Activated CD4-positive, CD25-positive, alpha-beta regulatory T cell treated with anti-CD3 and anti-CD28 coated beads, Interleukin-2, amount 50 U/mL, for 72 hours (primary cell): ENCODE measurements around the gene FOXK1.

Experiments used
- DNase-seq: peaks from one replicate; pipeline ENCODE4 v3.0.0; 2021

Gene FOXK1

DNA sequence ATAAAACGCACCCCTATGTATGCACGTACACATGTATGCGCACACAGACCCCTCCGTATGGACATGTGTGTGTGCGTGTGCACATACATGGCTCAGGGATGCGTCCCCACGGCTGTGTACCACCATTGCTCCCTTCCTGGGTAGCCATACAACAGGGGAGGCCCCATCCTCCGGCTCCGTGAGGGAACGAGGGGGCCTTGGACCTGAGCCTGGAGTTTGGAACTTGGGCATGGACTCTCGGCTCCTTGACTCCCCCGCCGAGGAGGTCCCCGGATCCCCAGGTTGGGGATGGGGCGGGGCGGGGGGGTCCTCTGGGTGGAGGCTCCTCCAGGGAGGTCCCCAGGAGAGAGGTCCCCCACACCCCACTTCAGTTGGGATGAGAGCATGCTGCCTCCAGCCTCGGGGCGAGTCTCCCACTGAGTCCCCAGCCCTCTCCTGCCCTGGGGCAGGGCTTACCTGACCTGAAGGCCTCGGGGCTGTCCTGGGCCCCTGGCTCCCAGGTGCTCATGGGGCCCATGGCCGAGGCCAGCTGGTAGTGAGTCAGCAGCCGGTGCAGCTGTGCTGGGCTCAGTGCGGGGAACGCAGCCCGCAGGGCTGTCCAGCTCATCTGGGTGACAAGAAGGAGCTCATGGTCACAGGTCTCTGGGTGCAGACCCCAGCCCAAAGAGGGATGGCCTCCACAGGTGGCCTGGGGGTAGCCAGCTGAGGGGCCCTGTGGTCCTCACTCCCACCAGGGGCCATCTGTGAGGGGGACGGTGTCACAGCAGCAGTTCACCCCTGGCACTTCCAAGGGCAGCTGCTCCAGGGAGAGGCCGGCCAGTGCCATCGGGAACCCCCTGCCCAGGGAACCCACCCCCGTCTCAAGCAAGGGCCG lies 123.3 kb downstream of the FOXK1 start:
- no peak for DNase-seq

DNA sequence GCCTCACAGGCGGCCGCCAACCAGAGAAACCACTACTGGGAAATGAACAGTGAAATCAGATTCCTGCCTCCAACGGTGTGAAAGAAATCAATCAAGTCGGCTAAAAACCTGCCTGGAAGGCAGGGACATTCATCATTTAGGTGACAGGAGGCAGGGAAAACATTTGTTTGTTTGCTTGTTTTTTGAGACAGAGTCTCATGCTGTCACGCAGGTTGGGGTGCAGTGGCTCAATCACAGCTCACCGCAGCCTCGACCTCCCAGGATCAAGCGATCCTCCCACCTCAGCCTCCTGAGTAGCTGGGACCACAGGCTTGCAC lies 123.8 kb downstream of the FOXK1 start:
- DNase-seq: no peak

DNA sequence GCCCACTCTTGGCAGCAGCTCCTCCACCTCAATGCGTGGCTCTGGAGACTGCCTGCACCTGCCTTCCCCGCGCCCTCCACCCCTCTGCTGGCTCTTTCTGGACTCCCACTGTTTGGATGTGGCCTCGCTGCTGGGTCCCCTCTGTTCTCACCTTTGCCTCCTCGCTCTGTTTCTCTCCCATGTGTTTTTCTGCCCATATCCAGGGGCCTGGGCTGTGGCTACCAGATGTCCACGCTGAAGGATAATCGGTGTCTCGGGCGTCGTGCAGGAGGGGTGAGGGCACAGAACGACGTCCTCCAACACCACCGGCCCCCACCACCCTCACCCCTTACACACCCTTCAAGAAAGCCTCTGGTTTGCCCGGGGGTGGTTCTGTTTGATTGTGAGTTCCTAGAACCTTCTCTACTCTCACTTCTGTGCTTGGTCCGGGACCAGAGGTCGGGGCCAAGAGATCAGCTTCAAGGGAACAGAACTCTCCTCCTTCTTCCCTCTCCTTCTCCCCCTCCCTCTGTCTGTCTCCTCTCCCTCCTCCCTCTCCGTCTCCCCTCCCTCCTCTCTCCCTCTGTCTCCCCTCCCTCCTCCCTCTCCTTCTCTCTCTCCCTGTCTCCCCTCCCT lies 125.0 kb downstream of the FOXK1 start:
- no peak for DNase-seq

DNA sequence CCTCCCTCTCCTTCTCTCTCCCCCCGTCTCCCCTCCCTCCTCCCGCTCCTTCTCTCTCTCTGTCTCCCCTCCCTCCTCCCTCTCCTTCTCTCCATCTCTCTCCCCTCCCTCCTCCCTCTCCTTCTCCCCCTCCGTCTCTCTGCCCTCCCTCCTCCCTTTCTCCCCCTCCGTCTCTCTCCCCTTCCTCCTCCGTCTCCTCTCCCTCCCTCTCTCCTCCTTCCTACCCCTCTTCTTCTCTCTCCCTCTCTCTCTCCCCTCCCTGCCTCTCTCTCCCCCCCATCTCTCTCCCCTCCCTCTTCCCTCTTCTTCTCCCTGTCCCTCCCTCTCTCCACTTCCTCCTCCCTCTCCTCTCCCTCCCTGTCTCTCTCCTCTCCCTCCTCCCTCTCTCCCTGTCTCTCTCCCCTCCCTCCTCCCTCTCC lies 125.5 kb downstream of the FOXK1 start:
- no peak for DNase-seq

DNA sequence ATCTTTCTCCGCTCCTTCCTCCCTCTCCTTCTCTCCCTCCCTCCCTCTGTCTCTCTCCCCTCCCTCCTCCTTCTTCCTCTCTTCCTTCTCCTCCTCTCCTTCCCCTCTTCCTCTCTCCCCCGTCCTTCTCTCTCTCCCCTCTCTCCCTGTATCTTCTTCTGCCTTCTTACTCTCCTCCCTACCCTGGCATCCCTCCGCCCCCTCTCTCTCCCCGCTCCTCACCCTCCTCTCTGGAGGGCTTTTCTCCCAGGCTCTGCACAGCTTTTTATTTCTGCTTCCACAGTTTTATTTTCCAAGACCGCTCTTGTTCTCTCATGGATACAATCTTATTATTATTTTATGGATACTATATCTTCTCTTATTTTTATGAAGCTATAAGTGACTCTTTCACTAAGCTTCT lies 125.9 kb downstream of the FOXK1 start:
- no peak for DNase-seq

DNA sequence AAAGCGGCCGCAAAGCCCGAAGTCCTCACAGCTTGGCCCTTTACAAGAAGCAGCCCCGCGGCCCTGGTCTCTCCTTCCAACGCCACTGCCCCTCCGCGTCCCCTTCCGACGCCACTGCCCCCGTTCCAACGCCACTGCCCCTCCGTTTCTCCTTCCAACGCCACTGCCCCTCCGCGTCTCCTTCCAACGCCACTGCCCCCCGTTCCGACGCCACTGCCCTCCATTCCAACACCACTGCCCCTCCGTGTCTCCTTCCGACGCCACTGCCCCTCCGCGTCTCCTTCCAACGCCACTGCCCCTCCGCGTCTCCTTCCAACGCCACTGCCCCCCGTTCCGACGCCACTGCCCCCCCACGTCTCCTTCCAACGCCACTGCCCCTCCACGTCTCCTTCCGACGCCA lies 126.5 kb downstream of the FOXK1 start:
- DNase-seq: no peak

DNA sequence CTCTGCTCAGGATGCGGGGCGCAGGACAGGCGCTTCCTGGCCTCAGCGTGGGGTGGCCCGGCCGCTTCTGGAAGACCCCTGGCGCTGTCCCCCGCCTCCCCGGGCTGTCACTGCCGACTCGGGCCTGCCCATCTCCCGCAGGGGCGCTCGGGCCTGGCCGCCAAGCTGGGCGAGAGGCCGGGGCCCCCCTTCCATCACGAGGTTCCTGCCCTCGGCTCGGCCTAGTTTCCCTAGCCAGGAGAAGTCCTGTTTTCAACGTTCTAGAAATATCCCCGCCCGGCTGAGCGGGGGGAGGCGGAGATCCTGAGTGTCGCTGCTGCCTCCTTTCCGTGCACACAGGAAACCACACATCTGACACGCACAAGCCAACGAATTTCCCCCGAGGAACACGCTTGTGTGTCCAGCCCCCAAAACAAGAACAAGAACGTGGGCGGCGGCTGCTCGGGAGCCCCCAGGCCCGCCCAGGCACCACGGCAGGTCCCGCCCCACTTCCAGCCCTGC lies 127.0 kb downstream of the FOXK1 start:
- DNase-seq: no peak

DNA sequence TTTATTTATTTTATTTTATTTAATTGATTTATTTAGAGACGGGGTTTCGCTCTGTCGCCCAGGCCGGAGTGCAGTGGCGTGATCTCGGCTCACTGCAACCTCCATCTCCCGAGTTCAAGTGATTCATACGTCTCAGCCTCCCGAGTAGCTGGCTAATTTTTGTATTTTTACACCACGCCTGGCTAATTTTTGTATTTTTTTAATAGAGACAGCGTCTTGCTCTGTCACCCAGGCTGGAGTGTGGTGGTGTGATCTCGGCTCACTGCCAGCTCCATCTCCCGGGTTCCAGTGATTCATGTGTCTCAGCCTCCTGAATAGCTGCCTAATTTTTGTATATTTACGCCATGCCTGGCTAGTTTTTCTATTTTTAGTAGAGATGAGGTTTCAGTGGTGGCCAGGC lies 127.6 kb downstream of the FOXK1 start:
- DNase-seq: no peak

DNA sequence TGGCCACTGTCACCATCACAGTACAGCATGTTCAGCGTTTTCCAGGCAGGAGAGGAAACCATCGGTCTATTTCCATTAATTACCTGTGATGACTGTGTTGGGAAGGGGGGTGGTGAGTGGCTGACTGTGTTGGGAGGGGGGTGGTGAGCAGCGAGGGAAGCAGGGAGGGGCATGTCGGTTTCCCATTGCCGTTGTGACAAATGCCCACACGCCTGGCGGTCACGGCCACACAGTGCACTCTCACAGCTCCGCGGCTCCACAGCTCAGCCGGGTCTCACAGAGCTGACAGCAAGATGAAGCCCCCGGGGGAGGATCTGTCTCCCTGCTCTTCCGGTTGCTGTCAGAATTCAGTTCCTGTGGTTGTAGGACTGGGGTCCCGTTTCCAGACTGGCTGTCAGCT lies 132.3 kb downstream of the FOXK1 start:
- DNase-seq: no peak

DNA sequence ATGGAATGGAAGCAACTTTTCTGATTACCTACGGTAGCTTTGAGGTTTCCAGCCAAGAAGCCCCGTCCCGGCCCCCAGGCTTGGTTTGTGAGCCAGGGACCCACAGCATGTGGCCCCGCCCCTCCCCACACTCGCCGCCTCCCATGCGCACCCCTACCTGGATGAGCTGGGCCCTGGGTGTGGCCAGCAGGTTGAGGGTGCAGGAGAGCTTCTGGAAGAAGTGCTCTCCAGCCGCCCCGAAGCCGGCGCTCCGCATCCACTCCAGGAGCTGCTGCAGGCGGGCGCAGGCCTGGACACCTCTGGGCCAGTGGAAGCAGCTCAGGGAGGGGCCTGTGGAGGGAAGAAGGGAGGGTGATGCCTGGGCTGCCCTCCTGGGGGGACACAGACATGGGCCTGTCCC lies 133.0 kb downstream of the FOXK1 start:
- no peak for DNase-seq

DNA sequence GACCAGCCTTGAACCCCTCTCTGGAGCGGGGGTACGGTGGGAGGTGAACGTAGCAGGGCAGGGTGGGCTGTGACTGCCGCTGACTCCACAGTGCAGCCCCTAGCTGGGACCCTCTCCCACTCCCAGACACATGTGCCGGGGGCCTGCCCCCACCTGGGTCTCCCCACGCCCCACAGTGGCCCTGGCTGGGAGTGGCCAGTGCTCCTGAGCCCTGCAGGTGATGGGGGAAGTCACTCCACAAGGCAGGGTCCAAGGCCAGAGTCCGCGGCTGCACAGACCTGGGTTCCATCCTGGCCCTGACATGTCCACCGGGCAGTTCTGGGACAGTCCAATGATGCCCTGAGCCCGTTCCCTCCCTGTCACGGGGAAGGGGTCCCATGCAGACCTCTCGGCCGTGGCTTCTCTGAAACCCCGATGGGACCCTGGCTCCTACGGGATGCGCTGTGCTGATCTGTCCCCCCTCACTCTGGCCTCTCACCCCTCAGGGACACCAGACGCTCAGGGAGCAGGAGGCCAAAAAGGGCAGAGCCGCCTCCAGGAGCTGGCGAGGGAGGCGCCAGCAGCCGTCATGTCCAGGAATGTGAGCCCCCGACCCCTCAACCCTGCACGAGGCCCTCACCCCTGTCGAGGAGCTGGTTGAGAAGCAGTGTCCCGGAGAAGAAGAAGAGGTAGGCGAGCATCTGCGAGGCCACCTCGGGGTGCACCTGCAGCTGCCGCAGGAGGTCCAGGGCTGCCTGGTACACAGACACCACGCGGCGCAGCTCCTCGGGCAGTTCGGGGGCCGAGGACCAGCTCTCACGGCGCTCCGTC lies 133.7 kb downstream of the FOXK1 start:
- no peak for DNase-seq

DNA sequence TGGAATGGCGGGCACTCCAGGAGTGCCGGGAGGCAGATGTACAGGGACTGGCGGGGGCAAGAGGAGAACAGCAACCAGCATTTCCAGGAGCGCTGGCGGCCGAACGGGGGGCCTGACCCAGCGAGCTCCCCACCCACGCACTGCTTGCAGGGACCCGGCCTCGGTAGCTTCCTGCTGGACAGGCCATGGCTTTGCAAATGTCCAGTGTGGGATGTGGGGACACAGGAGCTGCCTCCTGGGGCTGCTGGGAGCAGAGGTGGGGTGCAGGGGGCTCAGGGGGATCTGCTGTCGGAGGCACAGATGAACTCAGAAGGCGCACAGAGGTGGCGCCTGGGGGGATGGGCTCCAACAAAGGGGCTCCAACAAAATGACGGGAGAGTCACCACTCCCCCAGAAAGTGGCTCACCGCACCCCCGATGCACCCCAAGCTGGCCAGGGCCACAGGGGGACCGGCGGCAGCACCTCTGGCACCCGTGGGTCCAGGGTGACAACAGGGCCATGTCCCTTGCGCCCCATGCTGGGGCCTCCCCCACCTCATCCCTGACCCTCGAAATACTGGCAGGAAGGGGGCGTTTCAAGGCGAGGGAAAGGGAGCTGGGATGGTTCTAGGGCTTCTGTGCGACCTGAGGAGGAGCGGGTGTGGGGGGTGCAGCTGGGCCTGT lies 134.5 kb downstream of the FOXK1 start:
- DNase-seq: no peak

DNA sequence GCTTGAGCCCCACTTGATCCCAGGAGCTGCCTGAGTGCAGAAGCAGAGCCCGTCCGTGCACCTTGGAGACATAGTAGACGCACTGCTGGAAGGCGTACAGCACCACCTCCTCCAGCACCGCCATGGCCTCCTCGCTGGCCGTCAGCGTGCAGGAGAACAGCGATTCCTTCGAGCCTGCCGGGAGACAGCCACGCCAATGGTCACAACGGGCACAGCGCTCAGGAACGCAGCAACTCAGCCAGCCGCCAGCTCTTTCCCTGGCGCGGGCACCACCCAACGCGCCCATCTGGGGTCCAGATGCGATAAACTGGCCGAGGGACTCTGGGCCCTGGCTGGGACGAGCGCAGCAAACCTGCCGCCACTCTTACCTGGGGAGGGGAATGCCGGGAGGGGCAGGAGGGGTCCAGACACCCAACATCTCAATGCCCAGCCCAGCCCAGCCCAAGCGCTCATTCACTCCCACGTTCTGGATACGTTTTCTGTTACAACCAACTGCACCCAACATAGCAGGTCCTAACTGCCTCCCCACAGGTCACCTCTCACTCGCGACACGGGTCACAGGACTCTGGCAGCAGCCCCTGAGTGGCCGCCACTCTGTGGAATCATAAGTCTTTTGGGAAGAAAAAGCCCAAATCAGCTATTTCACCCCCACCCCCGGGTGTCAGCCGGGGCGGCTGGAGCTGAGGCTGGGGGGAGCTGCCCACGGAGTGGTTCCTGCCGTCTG lies 135.2 kb downstream of the FOXK1 start:
- DNase-seq: no peak

DNA sequence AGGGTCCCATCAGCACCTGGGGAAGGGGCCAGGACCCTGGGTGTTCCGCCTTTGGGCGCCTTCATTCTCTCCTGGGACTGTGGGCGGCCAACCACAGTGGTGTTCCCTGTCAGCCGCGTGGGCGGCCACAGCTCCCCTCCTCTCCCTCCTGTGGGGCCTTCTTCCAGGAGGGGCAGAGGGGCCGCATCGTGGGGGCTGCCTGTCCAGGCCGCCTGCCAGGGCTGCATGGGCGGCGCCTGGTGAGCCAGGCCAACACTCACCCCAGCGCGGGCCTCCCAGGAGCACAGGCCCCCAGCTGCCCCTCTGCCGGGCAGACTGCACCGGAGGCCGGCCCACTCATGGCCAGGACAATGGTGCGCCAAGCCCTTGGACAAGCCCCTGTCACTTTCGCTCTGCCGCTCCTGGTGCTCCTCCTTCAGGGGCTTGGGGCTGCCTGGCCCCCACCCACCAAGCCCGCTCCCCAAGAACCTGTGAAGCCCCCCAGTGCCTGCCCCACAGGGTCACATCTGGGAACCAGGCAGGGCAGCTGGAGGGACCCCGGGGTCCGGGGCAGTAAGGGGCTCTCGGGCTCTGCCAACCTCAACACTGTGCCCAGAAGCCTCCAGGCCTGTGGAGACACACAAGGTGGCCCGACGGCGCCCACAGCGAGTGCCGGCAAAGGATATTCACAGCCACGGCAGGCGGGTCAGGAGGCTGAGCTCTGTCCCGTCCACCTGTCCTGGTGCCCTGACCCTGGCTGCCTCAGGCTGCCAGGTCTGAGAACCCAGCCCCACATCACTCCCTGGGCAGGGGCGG lies 136.1 kb downstream of the FOXK1 start:
- DNase-seq: no peak

DNA sequence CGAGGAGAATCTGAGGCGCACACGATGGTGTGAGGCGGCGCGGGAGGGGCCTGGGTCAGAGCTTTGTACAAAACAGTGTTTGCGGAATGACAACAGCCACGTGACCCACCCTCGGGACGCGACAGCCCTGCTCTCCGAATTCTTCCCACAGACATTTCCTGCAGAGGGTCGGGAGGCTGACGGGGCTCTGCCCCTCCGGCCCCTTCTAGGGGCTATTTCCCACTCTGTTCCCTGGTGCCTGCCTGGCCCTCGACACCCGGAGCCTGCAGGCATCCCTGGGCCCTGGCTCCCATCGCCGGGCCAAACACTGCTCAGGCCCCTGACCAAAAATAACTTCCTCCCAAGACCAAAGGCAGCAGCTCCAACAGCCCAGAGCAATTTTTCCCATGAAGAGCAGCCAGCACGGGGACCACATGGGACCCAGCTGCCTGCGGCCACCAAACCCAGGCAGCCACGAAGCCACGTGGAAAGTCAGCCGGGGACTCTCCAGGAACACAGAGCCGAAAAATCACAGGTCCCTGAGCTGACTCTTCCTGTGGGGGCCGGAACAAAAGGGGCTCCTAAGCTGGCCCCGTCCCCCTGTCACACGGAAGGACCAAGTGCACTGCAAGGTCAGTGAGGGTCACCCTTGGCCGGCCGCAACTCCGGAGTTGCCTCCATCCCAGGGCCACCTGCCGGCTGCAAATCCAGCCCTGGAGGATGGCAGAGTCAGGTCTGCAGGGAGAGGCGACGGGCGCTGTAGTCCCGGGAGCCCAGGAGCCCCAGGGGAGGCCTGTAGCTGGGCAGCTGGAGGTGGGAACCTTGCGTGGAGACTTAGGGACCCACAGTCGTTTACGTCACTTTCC lies 137.7 kb downstream of the FOXK1 start:
- DNase-seq: no peak

DNA sequence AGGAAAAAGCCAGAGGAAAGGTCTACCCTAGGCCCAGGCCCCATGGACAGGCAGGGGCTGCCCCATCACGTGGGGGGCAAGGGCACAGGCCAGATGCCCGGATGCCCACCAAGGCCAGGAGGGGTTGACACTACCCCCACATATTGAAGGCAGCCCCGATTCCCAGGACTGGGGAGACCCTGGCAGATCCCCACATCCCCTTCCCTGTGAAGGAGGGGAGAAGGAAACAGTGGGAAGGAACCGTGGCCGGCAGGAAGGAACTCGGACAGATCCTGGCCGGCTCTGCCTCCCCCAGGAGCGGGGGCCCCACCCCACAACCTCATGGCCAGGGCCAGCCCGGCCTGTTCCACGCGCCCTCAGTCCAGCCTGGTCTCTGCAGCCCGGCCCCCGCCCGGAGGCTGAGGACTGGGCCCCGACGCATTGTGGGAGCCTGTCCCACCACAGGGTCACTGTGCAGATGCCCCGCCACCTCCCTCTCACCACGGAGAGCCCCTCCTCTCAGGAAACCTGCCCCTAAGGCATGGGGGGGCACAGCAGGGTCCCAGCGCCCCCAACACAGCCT lies 138.4 kb downstream of the FOXK1 start:
- DNase-seq: no peak
